ENCODE data around the gene MARCHF2. TPM values are rescaled to one million over a fixed set of nuclear protein-coding genes. Genes with fewer than 3 reads are reported as not detected.

The MARCHF2 gene
- total and polyA plus RNA-seq, 9 of the 15 experiments (the other 6 are each of a cell fraction or from before 2014, with no cell fraction given) = 0.39 to 6.4 (median 2.2) TPM

GRCh38 chr19:8397271-8397670, 15.8 kb upstream of the MARCHF2 start:
- no TSS peak for BruUV-seq (replicated peaks)
- Histone ChIP-seq H3K9ac (ENCODE audit: insufficient read depth in 1 of 2, low read depth in 2 of 2, low read length in 2 of 2) (peak overlapping the region in 1 of 2 experiments; percentile 77; a peak in 2 of 4 replicates), H2AFZ (ENCODE audit: low read depth, low read length) (no peak overlapping the region), H3K27ac (ENCODE audit: extremely low read depth, low read depth, low read length) (no peak overlapping the region), H3K36me3 (ENCODE audit: control insufficient read depth, insufficient read depth, low read length) (peaks cover 17% of the 10 kb centered on the region; the same call in 1 of the 3 replicates), H4K20me1 (replicated peaks; ENCODE audit: control insufficient read depth, insufficient read depth, low read length) (peaks cover 38% of the 10 kb centered on the region), H3K4me1 (replicated peaks in 1 of 2; ENCODE audit: control insufficient read depth in 2 of 2, insufficient read depth in 2 of 2, low read length in 2 of 2) (peaks cover 12 to 58% of the 10 kb centered on the region in 2 experiments; a peak in 4 of 5 replicates), H3K9me3 (replicated peaks; ENCODE audit: control insufficient read depth, insufficient read depth, low read depth, low read length) (no peaks in the 10 kb centered on the region), H3K79me2 (ENCODE audit: control insufficient read depth, insufficient read depth, low read length) (peaks cover 43% of the 10 kb centered on the region), H3K27me3 (ENCODE audit: control insufficient read depth in 2 of 2, insufficient read depth in 2 of 2, low read length in 2 of 2) (no peaks in the 10 kb centered on the region), H3K9me1 (ENCODE audit: control insufficient read depth, insufficient read depth, low read length) (peaks cover 9% of the 10 kb centered on the region), H3K4me2 (ENCODE audit: insufficient read depth, low read length) (peak overlapping the region; percentile 26; the same call in 1 of the 2 replicates), H3K4me3 (no peak overlapping the region)
- 33% methylated on average over 6 of the region's 7 CpGs for WGBS (ENCODE audit: insufficient coverage, low coverage, missing lambda C conversion rate)
- ATAC-seq (peak; percentile 15), FAIRE-seq (no peak), DNase-seq (ENCODE audit: extremely low read depth in 1 of 4, low spot score in 3 of 4) (peak in 1 of 4 experiments; percentile 28)
- in situ Hi-C loops (cut with MboI) (loop anchor here (5.0 kb wide), 1 partner anchor 40 kb away; no protein-coding TSS in a partner anchor), intact Hi-C loops (cut with micrococcal nuclease) (no loop called here)
- ChIA-PET CTCF (ENCODE audit: low intra/inter-chr PET ratio) (interaction anchor here (1.6 kb wide), 1 partner anchor 42 kb away, joined by 4 read pairs; no protein-coding TSS in a partner anchor), POLR2A (interaction anchor here (1.0 to 1.3 kb wide), 2 partner anchors 13 to 18 kb away, joined by 3 to 4 read pairs; no protein-coding TSS in a partner anchor)
- TF ChIP-seq TFAP4 (CRISPR knock-in tag; IDR thresholded peaks at IDR 0.05; ENCODE audit: borderline replicate concordance) (no peak), ZNF77 (CRISPR knock-in tag; IDR thresholded peaks at IDR 0.05) (no peak), ARID4B (CRISPR knock-in tag; IDR thresholded peaks at IDR 0.05) (0 out of 2 replicates have a peak, but pooled peaks have one; percentile 4), RBM39 (optimal IDR thresholded peaks at IDR 0.05; ENCODE audit: low read depth, low read length) (no peak), TCF15 (CRISPR knock-in tag; IDR thresholded peaks at IDR 0.05) (no peak), E2F5 (CRISPR knock-in tag; IDR thresholded peaks at IDR 0.05) (no peak), IRF9 (tag; IDR thresholded peaks at IDR 0.05) (no peak), SRSF9 (IDR thresholded peaks at IDR 0.05; ENCODE audit: borderline replicate concordance, low read depth, low read length) (no peak), EGR1 (conservative IDR thresholded peaks at IDR 0.05) (peak; percentile 72), RNF2 (IDR thresholded peaks at IDR 0.05) (no peak), POLR2AphosphoS5 (IDR thresholded peaks at IDR 0.05; ENCODE audit: control insufficient read depth, insufficient read depth, low read depth, low read length) (no peak), MTA2 (IDR thresholded peaks at IDR 0.05; ENCODE audit: low read depth) (no peak), NR2F6 (CRISPR knock-in tag; IDR thresholded peaks at IDR 0.05) (no peak), ELF4 (CRISPR knock-in tag; IDR thresholded peaks at IDR 0.05) (no peak), RBBP5 (IDR thresholded peaks at IDR 0.05; ENCODE audit: borderline replicate concordance, insufficient read depth, low read length, poor library complexity, severe bottlenecking) (no peak)
